Measurements from ENCODE around the gene PORCN. TPM values are rescaled to one million over a fixed set of nuclear protein-coding genes. Genes with fewer than 3 reads are reported as not detected.

Gene PORCN
- total RNA-seq, 4 donors from 2014 or later, result 15.0 to 21.5 (median 18.9) TPM

DNA sequence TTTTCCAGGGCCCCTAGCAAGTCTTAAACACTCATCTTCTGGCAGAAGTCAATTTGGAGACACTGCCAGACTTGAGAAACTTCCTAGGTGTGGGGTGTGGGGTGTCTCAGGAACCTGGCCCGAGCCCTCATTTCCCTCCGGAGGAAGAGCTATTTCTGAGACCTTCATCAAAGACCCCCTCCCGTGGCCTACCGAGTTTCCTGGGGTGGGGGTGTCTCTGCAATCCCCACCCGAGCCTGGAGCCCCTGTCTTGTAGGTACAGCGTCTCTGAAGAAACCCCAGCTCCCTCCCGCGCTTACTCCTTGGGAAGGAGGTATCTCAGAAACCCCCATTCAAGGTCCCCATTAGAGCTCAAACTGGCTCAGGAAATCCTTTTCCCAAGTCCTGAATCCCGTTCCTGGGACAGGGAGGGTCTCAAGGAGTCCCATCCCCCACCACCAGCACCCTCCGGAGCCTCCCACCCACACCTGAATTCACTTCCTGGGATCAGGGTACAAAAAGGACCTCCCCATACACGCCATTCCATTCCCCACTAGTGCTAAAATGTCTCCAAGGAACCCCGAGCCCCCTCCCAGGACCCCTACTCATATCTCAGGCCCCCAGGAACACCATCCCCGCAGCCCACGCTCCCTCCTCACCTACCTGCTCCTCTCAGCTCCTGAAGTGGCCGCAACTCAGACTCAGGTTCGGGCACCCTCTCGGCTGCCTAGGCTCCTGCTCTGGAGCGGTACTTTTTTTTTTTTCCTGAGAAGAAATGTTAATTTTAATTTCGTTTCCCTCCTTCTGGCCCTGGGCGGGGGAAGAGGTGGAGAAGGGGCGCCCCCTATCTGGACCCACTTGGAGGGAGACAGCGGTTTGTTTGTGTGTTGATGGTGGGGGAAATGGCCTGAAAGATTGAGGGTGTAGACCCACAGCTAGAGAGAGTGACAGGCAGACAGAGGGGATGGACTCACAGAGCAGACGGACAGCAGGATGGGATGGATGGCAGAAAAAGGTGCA lies 39.8 kb upstream of the PORCN start:
- DNase-seq (ENCODE audit: extremely low spot score), result no peak
- Histone ChIP-seq H3K4me3 (peak overlapping the region; percentile 34 to 48 (median 34)), H3K27ac (replicated peaks in 1 of 4) (no peak overlapping the region), H3K4me1 (peaks cover 0 to 21% (median 16%) of the 10 kb centered on the region in 4 donors), H3K36me3 (no peaks in the 10 kb centered on the region), H3K27me3 (peaks cover 0 to 21% (median 0%) of the 10 kb centered on the region in 4 donors), H3K9me3 (no peaks in the 10 kb centered on the region)
- WGBS, result 50% methylated on average over 17 of the region's 23 CpGs
- intact Hi-C loops (cut with DNase I), result no loop called here
- TF ChIP-seq, protein P1, sequence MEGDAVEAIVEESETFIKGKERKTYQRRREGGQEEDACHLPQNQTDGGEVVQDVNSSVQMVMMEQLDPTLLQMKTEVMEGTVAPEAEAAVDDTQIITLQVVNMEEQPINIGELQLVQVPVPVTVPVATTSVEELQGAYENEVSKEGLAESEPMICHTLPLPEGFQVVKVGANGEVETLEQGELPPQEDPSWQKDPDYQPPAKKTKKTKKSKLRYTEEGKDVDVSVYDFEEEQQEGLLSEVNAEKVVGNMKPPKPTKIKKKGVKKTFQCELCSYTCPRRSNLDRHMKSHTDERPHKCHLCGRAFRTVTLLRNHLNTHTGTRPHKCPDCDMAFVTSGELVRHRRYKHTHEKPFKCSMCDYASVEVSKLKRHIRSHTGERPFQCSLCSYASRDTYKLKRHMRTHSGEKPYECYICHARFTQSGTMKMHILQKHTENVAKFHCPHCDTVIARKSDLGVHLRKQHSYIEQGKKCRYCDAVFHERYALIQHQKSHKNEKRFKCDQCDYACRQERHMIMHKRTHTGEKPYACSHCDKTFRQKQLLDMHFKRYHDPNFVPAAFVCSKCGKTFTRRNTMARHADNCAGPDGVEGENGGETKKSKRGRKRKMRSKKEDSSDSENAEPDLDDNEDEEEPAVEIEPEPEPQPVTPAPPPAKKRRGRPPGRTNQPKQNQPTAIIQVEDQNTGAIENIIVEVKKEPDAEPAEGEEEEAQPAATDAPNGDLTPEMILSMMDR (IDR thresholded peaks at IDR 0.05), result no peak
- TF ChIP-seq EP300 (IDR thresholded peaks at IDR 0.05) (no peak), POLR2AphosphoS5 (IDR thresholded peaks at IDR 0.05) (no peak), POLR2A (IDR thresholded peaks at IDR 0.05; ENCODE audit: low read depth) (no peak)

DNA sequence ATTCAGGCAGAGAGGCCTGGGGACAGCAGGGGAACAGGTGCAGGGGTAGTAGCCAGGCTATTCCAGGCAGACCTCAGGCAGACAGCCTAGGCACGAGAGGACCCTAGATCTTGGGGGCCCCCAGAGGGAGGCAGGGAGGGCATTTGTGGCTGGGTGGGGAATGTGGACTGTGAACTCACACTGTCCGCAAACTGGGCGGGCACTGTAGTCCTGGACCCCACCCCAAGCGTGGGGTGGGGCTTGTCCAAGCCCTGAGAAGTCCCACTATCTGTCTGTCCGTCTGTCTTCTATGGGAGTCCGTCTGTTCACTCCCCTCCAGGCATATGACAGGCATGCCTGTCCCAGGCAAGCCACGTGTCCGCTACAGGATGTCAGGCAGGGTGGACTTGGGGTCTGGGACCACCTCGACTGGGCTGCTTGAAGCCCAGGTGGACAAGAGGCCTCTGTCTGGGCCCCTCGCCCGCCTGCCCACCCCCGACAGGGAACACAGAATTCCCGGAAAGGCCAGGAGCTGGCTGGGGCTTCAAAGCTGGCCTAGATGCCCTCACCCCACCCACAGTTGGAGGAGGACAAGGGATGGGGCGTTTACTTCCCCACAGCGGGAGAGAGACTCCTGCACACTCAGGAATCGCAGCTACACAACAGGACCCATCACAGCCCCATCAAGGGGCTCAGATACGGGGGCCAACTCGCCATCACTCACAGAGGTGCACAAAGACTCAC lies 38.5 kb upstream of the PORCN start, which contains the start of gene SLC38A5:
Gene SLC38A5 (minus strand): TSS at position 151 of the 723 bp plus-strand sequence. CDS start 2,336 bp downstream, outside the sequence.
- peaks cover 3 to 26% (median 19%) of the 10 kb centered on the region in 4 donors for H3K4me1 ChIP-seq
- peak within 1 kb of the TSS; percentile 34 to 48 (median 34) for H3K4me3 ChIP-seq
- intact Hi-C loops (cut with DNase I), result no loop called here
- no peak for DNase-seq (ENCODE audit: extremely low spot score)
- H3K27ac ChIP-seq (replicated peaks in 1 of 4), result no peak within 1 kb of the TSS
- no peaks in the 10 kb centered on the region for H3K36me3 ChIP-seq
- TF ChIP-seq POLR2A (IDR thresholded peaks at IDR 0.05; ENCODE audit: low read depth) (no peak), EP300 (IDR thresholded peaks at IDR 0.05) (no peak), POLR2AphosphoS5 (IDR thresholded peaks at IDR 0.05) (no peak)
- TF ChIP-seq, protein P1 (IDR thresholded peaks at IDR 0.05), result no peak
- no peaks in the 10 kb centered on the region for H3K9me3 ChIP-seq
- H3K27me3 ChIP-seq, result peaks cover 0 to 21% (median 0%) of the 10 kb centered on the region in 4 donors
- WGBS, result 80% methylated on average over 16 of the region's 18 CpGs

GRCh38 chrX:48470833-48471118 lies 38.0 kb upstream of the PORCN start:
- intact Hi-C loops (cut with DNase I), result no loop called here
- TF ChIP-seq, protein P1 (IDR thresholded peaks at IDR 0.05), result no peak
- TF ChIP-seq EP300 (IDR thresholded peaks at IDR 0.05), result no peak
- no peak for TF ChIP-seq POLR2A (IDR thresholded peaks at IDR 0.05; ENCODE audit: low read depth)
- no peak for TF ChIP-seq POLR2AphosphoS5 (IDR thresholded peaks at IDR 0.05)
- 85% methylated on average over 9 of the region's 9 CpGs for WGBS

DNA sequence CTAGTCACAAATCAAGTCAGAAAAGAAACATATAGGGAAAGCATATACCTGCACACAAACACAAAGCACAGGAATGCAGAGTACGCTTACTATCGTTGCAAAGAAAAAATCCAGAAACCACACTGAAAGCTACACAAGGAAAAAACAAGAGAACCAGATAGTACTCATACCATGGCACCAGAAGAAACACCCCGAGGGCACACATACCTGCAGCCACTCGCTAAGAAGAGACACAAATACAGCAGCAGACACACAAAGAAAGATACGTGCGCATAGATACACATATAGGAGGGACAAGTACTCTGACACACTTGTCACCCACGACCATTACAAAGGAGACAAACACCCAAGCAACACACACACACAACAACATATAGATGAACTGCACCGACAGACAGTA lies 37.3 kb upstream of the PORCN start:
- Histone ChIP-seq H3K4me1 (peaks cover 5 to 29% (median 21%) of the 10 kb centered on the region in 4 donors), H3K27me3 (peaks cover 0 to 12% (median 0%) of the 10 kb centered on the region in 4 donors), H3K4me3 (no peak overlapping the region), H3K9me3 (no peaks in the 10 kb centered on the region), H3K36me3 (no peaks in the 10 kb centered on the region), H3K27ac (replicated peaks in 1 of 4) (no peak overlapping the region)
- no peak for DNase-seq (ENCODE audit: extremely low spot score)
- intact Hi-C loops (cut with DNase I), result no loop called here
- 82% methylated on average over 8 of the region's 8 CpGs for WGBS
- TF ChIP-seq POLR2AphosphoS5 (IDR thresholded peaks at IDR 0.05) (no peak), POLR2A (IDR thresholded peaks at IDR 0.05; ENCODE audit: low read depth) (no peak), EP300 (IDR thresholded peaks at IDR 0.05) (no peak)
- TF ChIP-seq, protein P1 (IDR thresholded peaks at IDR 0.05), result no peak

More at GRCh38 chrX:48470833-48471118, 38.0 kb upstream of the PORCN start:
- Histone ChIP-seq H3K4me3 (no peak overlapping the region), H3K4me1 (peaks cover 5 to 28% (median 21%) of the 10 kb centered on the region in 4 donors), H3K9me3 (no peaks in the 10 kb centered on the region), H3K36me3 (no peaks in the 10 kb centered on the region), H3K27ac (replicated peaks in 1 of 4) (no peak overlapping the region), H3K27me3 (peaks cover 0 to 19% (median 0%) of the 10 kb centered on the region in 4 donors)
- DNase-seq (ENCODE audit: extremely low spot score), result no peak
